Activated CD8-positive, alpha-beta memory T cell treated with anti-CD3 and anti-CD28 coated beads, Interleukin-2, amount 10 ng/mL, durations not matched to agents 7 days and 5 days (primary cell): Measurements from ENCODE around the gene SLC12A7. TPM values are rescaled to one million over a fixed set of nuclear protein-coding genes. Genes with fewer than 3 reads are reported as not detected.

Experiments used
- ATAC-seq: fragments of 150-1000 bp; cut with Tn5 transposase; one replicate; pipeline ENCODE4 v1.10.0; 2021; ENCODE audit warnings: moderate library complexity
- CTCF ChIA-PET: fragments of 350-600 bp; sonication (Branson Sonifier 250); formaldehyde crosslinking; loops from one replicate; lab custom pipeline; 2021; ENCODE audit warnings: antibody characterized with exemption; lab: Charles Lee
- DNase-seq: peaks from one replicate; pipeline ENCODE4 v3.0.0-alpha.2; 2020
- H3K27ac Mint-ChIP-seq: one replicate; pipeline ENCODE4 v1.8.0; 2021; ENCODE audit warnings: mild to moderate bottlenecking, mixed read lengths
- H3K27me3 Mint-ChIP-seq: one replicate; pipeline ENCODE4 v1.8.0; 2021; ENCODE audit warnings: mixed read lengths
- H3K36me3 Mint-ChIP-seq: one replicate; pipeline ENCODE4 v1.8.0; 2021; ENCODE audit warnings: mild to moderate bottlenecking, mixed read lengths
- H3K4me1 Mint-ChIP-seq: one replicate; pipeline ENCODE4 v1.8.0; 2021; ENCODE audit warnings: mixed read lengths
- H3K4me3 Mint-ChIP-seq: one replicate; pipeline ENCODE4 v1.8.0; 2021; ENCODE audit warnings: mild to moderate bottlenecking, moderate library complexity, mixed read lengths
- H3K9me3 Mint-ChIP-seq: one replicate; pipeline ENCODE4 v1.8.0; 2022; ENCODE audit warnings: low read depth, mixed read lengths
- total RNA-seq, 2 experiments: library from RNA; stranded (reverse); gene quantifications; one replicate each; pipeline ENCODE4 v1.2.3, GENCODE V29; 2021

The SLC12A7 gene
- total RNA-seq, 2 experiments from 2014 or later: 6.6 to 12.2 TPM

DNA sequence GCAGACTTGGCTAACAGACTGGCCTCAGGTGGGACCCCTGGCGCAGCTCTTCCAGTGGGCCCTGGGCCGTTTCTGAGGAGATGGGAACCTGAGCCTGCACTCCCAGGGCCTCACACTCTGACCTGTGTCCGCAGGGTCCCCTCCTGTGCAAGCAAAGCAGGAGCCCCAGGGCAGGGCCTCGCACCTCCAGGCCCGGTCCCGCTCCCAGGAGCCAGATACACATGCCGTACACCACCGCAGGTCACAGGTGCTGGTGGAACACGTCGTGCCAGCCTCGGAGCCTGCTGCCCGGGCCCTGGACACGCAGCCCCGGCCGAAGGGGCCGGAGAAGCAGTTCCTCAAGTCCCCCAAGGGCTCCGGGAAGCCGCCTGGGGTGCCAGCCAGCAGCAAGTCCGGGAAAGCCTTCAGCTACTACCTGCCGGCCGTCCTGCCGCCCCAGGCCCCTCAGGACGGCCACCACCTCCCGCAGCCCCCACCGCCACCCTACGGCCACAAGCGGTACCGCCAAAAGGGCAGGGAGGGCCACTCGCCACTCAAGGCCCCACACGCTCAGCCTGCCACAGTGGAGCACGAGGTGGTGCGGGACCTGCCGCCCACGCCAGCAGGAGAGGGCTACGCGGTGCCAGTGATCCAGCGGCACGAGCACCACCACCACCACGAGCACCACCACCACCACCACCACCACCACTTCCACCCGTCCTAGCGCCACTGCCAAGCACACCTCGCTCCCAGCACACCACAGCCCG is 74.0 kb downstream of the SLC12A7 start:
- CTCF ChIA-PET: no interaction called here
- H3K4me1 Mint-ChIP-seq: no peaks in the 10 kb centered on the region
- no peak overlapping the region for H3K27ac Mint-ChIP-seq
- DNase-seq: no peak
- ATAC-seq: no peak
- no peak overlapping the region for H3K4me3 Mint-ChIP-seq
- H3K9me3 Mint-ChIP-seq: peaks cover 21% of the 10 kb centered on the region
- H3K27me3 Mint-ChIP-seq: no peaks in the 10 kb centered on the region
- H3K36me3 Mint-ChIP-seq: peaks cover 3% of the 10 kb centered on the region

DNA sequence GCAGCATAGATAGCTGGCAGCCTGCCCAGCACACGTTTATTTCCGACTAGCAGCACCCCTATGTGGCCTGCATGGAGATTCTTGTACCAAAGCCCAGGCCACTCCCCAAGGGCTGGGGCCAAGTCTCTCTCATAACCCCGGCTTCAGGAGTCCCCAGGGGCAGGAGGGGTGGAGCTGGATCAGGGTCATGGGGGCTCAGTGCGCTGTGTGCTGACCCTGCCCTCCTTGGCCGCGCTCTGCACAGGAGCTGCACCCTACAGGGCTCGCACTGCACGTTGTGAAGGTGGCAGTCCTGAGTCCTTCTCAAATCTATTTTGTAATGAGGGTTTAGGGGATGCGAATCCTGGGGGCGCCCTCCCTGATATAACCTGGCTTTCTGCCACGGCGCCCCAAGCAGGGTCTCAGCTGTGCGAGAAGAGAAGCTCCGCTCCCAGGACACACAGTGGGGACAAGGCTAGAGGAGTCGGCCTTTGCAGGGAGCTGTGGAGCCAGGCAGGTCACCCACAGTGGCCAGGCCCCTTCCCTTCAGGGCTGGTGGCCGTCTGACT is 74.7 kb downstream of the SLC12A7 start:
- Mint-ChIP-seq H3K4me3 (no peak overlapping the region), H3K4me1 (no peaks in the 10 kb centered on the region), H3K27ac (no peak overlapping the region), H3K27me3 (no peaks in the 10 kb centered on the region), H3K9me3 (peaks cover 15% of the 10 kb centered on the region), H3K36me3 (peaks cover 3% of the 10 kb centered on the region)
- no peak for DNase-seq
- CTCF ChIA-PET: no interaction called here
- no peak for ATAC-seq

DNA sequence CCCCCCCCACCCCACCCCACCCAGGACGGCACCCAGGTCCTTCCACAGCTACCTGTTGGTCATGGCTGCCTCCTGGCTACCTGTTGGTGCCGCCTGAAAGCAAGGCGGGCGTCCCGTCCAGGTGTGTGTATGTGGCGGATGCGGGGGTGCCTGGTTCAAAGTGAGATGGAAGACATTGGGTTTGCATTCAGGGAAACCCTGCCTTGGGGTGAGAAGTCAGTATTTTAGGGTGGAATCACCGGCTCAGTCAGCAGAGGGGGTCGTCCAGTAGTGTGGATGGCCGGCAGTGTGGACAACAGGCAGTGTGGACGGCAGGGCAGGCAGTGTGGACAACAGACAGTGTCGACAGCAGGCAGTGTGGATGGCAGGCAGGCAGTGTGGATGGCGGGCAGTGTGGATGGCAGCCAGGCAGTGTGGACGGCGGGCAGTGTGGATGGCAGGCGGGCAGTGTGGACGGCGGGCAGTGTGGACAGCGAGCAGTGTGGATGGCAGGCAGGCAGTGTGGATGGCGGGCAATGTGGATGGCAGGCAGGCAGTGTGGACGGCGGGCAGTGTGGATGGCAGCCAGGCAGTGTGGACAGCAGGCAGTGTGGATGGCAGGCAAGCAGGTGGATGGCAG is 75.2 kb downstream of the SLC12A7 start:
- Mint-ChIP-seq H3K4me3 (no peak overlapping the region), H3K27ac (no peak overlapping the region), H3K9me3 (peaks cover 10% of the 10 kb centered on the region), H3K27me3 (no peaks in the 10 kb centered on the region), H3K4me1 (no peaks in the 10 kb centered on the region), H3K36me3 (peaks cover 3% of the 10 kb centered on the region)
- ATAC-seq: no peak
- CTCF ChIA-PET: no interaction called here
- no peak for DNase-seq

DNA sequence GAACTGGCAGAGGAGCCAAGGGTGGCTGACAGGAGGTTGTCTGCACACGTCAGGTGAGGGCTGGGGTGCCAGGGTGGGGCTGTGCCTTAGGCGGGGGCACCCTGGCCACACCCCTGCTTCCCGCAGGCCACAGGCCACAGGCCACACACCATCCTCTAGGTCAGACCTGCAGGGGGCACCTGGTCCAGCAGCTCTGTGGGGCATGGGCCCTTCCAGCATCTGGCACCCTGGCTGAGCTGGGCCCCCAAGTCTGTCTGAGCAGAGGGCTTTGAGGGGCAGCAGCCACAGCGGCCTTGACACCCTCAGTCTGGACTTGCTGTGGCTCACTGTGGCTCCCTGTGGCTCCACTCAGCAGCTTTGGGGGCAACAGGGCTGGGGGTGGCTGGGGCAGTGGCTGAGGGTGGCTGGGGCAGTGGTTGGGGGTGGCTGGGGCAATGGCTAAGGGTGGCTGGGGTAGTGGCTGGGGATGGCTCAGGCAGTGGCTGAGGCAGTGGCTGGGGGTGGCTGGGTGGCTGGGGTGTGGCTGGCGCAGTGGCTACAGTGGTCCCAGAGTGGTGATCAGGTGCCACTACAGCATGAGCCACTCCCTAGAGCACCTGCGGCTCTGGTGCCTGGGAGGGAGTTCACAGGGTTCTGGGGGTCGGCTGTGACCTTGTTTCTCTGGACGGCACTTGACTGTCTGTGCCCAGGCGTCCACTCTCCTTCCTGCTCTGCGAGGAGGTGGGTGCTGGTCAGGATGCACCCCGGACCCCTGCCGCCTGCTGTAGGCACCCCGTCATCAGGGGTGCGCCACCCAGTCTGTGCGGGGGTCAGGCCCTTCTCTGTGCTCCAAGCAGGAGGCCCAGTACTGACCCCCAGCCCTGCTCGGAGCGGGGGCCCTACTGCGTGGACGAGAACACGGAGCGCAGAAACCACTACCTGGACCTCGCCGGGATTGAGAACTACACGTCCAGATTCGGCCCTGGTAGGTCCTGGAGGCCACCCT is 76.2 kb downstream of the SLC12A7 start:
- peaks cover 2% of the 10 kb centered on the region for H3K9me3 Mint-ChIP-seq
- ATAC-seq (no peak), DNase-seq (no peak)
- H3K27ac Mint-ChIP-seq: no peak overlapping the region
- no peak overlapping the region for H3K4me3 Mint-ChIP-seq
- no peaks in the 10 kb centered on the region for H3K36me3 Mint-ChIP-seq
- CTCF ChIA-PET: no interaction called here
- H3K27me3 Mint-ChIP-seq: no peaks in the 10 kb centered on the region
- H3K4me1 Mint-ChIP-seq: no peaks in the 10 kb centered on the region

DNA sequence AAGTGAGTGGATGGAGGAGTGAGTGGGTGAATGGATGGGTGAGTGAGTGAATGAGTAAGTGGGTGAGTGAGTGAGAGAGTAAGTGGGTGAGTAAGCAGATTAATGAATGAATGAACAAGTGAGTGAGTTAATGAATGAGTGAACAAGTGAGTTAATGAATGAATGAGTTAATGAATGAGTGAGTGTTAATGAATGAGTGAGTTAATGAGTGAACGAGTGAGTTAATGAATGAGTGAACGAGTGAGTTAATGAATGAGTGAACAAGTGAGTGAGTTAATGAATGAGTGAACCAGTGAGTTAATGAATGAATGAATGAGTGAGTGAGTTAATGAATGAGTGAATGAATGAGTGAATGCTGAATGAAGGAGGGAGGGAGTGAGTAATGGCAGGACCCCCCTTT is 76.9 kb downstream of the SLC12A7 start:
- Mint-ChIP-seq H3K36me3 (no peaks in the 10 kb centered on the region), H3K27ac (peak overlapping the region; percentile 45), H3K9me3 (peaks cover 2% of the 10 kb centered on the region), H3K4me1 (no peaks in the 10 kb centered on the region), H3K4me3 (no peak overlapping the region), H3K27me3 (no peaks in the 10 kb centered on the region)
- DNase-seq: no peak
- no peak for ATAC-seq
- CTCF ChIA-PET: no interaction called here

DNA sequence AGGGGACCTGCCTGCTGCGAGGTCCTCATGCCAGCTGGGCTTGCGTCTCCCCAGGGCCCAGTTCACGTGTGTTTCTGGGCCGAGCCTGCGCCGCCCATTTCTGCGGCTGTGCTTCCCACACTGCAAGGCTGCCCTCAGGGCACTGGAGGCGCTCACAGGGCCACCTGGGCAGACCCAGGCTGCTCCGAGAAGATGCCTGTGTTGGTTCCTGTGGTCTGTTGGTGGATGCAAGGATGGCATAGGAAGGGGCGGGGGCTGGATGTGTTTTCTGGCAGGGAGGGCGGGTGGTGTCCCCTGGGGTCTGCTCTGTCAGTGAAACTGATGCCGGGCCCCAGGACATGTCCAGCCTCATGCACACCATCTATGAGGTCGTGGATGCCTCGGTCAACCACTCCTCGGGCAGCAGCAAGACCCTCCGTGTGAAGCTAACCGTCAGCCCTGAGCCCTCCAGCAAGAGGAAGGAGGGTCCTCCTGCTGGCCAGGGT is 77.4 kb downstream of the SLC12A7 start:
- no peak for DNase-seq
- Mint-ChIP-seq H3K27ac (no peak overlapping the region), H3K27me3 (no peaks in the 10 kb centered on the region), H3K4me3 (no peak overlapping the region), H3K36me3 (no peaks in the 10 kb centered on the region), H3K9me3 (peaks cover 2% of the 10 kb centered on the region), H3K4me1 (no peaks in the 10 kb centered on the region)
- CTCF ChIA-PET: no interaction called here
- no peak for ATAC-seq

DNA sequence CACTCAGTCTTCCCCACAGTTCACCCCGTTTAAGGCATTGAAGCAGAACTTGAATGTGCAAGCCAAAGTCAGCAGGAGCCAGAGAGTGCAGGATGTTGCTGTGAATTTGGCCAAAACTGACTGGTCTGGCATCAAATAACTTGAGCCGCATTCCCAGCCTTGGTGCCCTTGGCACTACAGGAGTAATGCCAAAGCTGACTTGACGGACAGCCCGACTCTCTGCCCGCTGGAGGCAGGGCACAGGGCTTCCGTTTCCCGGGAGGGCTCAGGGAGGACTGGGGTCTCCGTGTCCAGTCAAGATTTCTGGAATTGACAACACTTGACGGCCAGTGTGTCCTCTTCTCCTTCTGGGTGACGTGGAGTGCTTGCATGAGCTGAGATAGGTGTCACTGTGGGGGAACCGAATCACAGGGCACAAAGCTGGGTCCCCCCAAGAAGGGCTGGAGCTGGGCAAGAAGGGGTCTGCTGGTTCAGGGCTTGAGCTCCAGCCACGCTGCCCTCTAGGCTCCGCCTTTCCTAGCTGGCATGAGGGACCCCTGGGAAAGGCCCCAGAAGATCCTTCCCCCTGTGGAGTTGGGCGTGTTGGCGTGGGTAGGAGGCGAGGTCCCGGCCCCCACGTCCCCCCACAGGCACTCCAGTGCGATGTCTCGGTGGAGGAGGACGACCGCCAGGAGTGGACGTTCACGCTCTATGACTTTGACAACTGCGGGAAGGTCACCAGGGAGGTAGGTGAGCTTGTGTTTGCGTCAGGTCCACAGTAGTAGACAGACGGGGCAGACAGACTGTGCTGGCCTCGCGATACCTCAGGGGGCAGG is 78.0 kb downstream of the SLC12A7 start:
- no peak overlapping the region for H3K27ac Mint-ChIP-seq
- no peaks in the 10 kb centered on the region for H3K36me3 Mint-ChIP-seq
- no peak overlapping the region for H3K4me3 Mint-ChIP-seq
- ATAC-seq (no peak), DNase-seq (no peak)
- no peaks in the 10 kb centered on the region for H3K4me1 Mint-ChIP-seq
- peaks cover 2% of the 10 kb centered on the region for H3K9me3 Mint-ChIP-seq
- CTCF ChIA-PET: no interaction called here
- no peaks in the 10 kb centered on the region for H3K27me3 Mint-ChIP-seq

DNA sequence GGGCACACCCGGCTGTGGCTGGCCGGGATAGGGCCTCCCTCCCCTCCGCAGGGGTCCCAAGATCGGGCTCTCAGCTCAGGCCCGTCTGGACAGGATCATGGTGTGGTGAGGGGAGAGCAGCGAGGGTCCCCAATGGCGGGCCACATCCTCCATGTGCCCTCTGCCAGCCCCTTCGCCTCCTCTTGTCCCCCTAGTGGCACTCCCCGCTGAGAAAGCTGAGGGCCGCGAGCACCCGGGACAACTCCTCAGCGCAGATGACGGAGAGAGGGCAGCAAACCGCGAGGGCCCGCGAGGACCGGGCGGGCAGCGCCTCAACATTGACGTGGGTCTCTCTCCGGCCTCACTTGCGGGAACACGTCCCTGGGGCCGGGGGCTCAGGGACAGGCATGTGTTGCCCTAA is 78.7 kb downstream of the SLC12A7 start:
- CTCF ChIA-PET: no interaction called here
- H3K4me3 Mint-ChIP-seq: no peak overlapping the region
- H3K4me1 Mint-ChIP-seq: no peaks in the 10 kb centered on the region
- DNase-seq (no peak), ATAC-seq (no peak)
- peaks cover 2% of the 10 kb centered on the region for H3K9me3 Mint-ChIP-seq
- H3K27ac Mint-ChIP-seq: no peak overlapping the region
- no peaks in the 10 kb centered on the region for H3K27me3 Mint-ChIP-seq
- no peaks in the 10 kb centered on the region for H3K36me3 Mint-ChIP-seq

DNA sequence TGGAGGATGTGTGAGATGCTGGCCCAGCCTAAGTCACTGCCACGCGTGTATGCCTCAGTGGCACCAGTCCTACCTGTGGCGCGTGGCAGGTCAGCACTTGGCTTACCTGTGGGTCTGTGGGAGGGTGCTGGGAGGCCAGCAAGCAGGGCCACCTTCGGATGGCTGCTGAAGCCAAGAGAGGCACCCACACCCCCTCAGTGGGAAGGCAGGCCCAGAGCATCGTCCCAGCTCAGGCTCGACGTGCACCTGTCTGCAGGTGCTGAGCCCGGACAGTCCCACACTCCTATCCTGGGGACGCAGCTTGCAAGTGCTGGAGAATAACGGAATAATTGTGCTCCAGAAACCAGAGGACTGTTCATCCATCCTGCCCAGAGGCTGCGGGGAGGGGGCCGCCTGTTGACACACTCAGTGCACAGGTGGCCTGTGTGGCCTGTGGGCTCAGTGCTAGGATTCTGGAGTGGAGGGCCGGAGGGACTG is 79.3 kb downstream of the SLC12A7 start:
- no peaks in the 10 kb centered on the region for H3K27me3 Mint-ChIP-seq
- H3K4me3 Mint-ChIP-seq: no peak overlapping the region
- DNase-seq (no peak), ATAC-seq (no peak)
- no peak overlapping the region for H3K27ac Mint-ChIP-seq
- H3K9me3 Mint-ChIP-seq: peaks cover 2% of the 10 kb centered on the region
- H3K36me3 Mint-ChIP-seq: no peaks in the 10 kb centered on the region
- CTCF ChIA-PET: no interaction called here
- no peaks in the 10 kb centered on the region for H3K4me1 Mint-ChIP-seq

DNA sequence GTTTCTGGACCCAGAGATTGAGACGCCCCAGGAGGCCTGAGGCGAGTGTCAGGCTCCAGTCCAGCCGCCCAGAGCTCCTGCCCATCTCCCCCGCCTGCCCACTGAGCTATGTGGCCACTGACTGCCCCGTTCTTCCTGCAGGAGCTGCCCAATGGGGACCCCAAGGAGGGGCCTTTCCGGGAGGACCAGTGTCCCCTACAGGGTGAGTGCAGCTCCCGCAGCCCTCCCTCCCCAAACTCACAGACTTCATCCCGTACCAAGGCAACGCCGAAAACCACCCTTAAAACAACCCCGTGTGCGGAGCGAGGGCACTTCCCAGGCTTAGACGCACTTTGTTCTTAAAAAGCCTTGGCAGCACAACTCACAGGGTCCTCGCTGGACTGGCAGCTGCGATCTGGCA is 79.9 kb downstream of the SLC12A7 start:
- Mint-ChIP-seq H3K27ac (no peak overlapping the region), H3K4me3 (no peak overlapping the region)
- CTCF ChIA-PET: no interaction called here

DNA sequence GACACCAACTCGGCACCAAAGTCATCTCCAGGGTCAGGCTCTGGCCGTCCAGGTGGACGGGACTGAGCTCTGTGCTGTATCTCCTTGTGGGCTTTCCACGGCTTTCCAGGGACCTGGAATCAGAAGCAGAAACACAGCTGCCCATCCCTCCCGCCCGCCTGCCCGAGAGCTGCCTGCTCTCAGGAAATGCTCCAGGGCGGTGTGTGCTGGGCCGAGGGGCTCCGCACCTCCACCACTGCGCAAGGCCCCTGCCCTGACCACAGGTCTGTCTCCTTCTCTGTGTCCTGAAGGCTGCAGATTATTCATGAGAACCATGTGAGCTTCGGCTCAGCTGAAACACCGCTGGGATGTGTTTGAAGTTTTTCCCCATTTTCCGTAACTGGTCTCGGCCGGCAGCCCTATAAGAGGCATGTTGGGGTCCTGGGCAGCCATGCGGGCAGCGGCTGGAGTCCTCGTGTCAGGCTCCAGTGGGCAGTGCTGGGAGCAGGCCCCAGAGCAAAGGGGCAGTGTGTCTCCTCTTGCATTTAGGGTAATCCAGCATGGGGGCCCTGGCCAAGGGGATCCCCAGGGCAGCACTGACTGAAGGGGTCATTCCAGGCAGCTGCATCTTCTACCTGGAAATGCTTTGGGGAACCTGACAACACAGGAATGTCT is 80.4 kb downstream of the SLC12A7 start:
- H3K4me1 Mint-ChIP-seq: no peaks in the 10 kb centered on the region
- no peaks in the 10 kb centered on the region for H3K36me3 Mint-ChIP-seq
- CTCF ChIA-PET: no interaction called here
- ATAC-seq (no peak), DNase-seq (no peak)
- H3K9me3 Mint-ChIP-seq: peaks cover 2% of the 10 kb centered on the region
- H3K27me3 Mint-ChIP-seq: no peaks in the 10 kb centered on the region
- no peak overlapping the region for H3K4me3 Mint-ChIP-seq
- H3K27ac Mint-ChIP-seq: no peak overlapping the region

More for the DNA sequence above, 79.9 kb downstream of the SLC12A7 start:
- H3K9me3 Mint-ChIP-seq: peaks cover 2% of the 10 kb centered on the region
- DNase-seq (no peak), ATAC-seq (no peak)
- H3K36me3 Mint-ChIP-seq: no peaks in the 10 kb centered on the region
- H3K4me1 Mint-ChIP-seq: no peaks in the 10 kb centered on the region
- no peaks in the 10 kb centered on the region for H3K27me3 Mint-ChIP-seq

DNA sequence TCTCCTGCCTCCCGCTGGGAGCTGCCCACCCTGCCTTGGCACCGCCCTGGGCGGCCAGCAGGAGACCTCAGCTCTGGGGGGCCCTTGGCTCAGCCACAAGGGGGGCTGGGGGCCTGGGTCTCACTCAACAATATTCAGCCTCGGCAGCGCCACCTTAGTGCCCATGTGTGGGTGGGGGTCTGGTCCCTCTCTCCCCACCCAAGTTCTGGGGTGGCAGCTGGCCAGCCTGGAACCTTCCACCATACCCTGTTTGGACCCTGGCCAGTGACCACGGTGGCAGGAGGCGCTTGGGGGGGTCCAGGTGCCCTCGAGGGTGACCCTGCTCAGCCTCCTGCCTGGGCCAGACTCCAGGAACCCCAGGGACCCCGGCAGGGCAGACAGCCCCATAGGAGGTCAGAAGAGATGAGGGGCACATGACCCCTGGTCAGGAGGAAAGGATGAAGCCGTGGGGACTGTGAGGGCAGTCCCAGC is 81.0 kb downstream of the SLC12A7 start:
- Mint-ChIP-seq H3K36me3 (no peaks in the 10 kb centered on the region), H3K9me3 (peaks cover 2% of the 10 kb centered on the region), H3K27me3 (no peaks in the 10 kb centered on the region), H3K27ac (no peak overlapping the region), H3K4me3 (no peak overlapping the region), H3K4me1 (no peaks in the 10 kb centered on the region)
- CTCF ChIA-PET: no interaction called here
- DNase-seq (no peak), ATAC-seq (no peak)
